ENCODE measurements around the gene PTCSC3. TPM values are rescaled to one million over a fixed set of nuclear protein-coding genes. Genes with fewer than 3 reads are reported as not detected.

Gene PTCSC3
- total RNA-seq, 1 donor: not detected

- Histone ChIP-seq H3K27ac (ENCODE audit: low read depth, low read length) (no peak overlapping the region), H3K79me2 (ENCODE audit: insufficient read depth, low read length) (no peaks in the 10 kb centered on the region), H2AFZ (ENCODE audit: low read length) (no peak overlapping the region), H3K4me2 (ENCODE audit: insufficient read depth, low read length) (no peak overlapping the region), H3K36me3 (ENCODE audit: insufficient read depth, low read length) (no peaks in the 10 kb centered on the region), H4K20me1 (ENCODE audit: insufficient read depth, low read length) (no peaks in the 10 kb centered on the region), H3K9me3 (ENCODE audit: low read depth, low read length) (no peaks in the 10 kb centered on the region), H3K27me3 (ENCODE audit: insufficient read depth, low read length) (no peaks in the 10 kb centered on the region), H3K4me3 (ENCODE audit: insufficient read depth, low read length) (no peak overlapping the region), H3K4me1 (ENCODE audit: insufficient read depth, low read length) (no peaks in the 10 kb centered on the region)
- TF ChIP-seq, protein P1, sequence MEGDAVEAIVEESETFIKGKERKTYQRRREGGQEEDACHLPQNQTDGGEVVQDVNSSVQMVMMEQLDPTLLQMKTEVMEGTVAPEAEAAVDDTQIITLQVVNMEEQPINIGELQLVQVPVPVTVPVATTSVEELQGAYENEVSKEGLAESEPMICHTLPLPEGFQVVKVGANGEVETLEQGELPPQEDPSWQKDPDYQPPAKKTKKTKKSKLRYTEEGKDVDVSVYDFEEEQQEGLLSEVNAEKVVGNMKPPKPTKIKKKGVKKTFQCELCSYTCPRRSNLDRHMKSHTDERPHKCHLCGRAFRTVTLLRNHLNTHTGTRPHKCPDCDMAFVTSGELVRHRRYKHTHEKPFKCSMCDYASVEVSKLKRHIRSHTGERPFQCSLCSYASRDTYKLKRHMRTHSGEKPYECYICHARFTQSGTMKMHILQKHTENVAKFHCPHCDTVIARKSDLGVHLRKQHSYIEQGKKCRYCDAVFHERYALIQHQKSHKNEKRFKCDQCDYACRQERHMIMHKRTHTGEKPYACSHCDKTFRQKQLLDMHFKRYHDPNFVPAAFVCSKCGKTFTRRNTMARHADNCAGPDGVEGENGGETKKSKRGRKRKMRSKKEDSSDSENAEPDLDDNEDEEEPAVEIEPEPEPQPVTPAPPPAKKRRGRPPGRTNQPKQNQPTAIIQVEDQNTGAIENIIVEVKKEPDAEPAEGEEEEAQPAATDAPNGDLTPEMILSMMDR (IDR thresholded peaks at IDR 0.05; ENCODE audit: extremely low read depth, low read depth, low read length): no peak
- DNase-seq (ENCODE audit: insufficient read length, low spot score, missing footprints): no peak
These were observed 4.9 kb downstream of the PTCSC3 start for GRCh38 chr14:36171607-36172006.

DNA sequence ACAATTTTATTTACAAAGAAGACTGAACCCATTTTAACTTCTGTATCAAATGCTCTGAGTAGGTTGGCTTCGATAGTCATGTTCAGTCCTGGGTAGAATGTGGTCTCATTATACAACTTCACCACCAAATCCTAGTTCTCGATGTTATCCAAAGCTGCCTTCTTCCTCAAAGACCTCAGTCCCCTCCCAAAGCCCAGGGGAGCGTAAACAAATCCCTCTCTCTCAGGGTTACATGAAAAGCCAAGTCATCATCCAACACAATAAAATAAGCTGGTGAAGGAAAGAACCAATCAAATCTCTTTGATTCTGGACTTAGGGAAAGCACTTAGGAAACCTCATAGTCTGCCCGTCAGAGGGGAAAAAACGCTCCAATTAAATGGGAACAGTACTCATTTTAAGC lies 9.1 kb downstream of the PTCSC3 start:
- Histone ChIP-seq H3K27me3 (ENCODE audit: insufficient read depth, low read length) (no peaks in the 10 kb centered on the region), H3K79me2 (ENCODE audit: insufficient read depth, low read length) (no peaks in the 10 kb centered on the region), H3K4me1 (ENCODE audit: insufficient read depth, low read length) (no peaks in the 10 kb centered on the region), H2AFZ (ENCODE audit: low read length) (no peak overlapping the region), H3K9me3 (ENCODE audit: low read depth, low read length) (no peaks in the 10 kb centered on the region), H4K20me1 (ENCODE audit: insufficient read depth, low read length) (no peaks in the 10 kb centered on the region), H3K36me3 (ENCODE audit: insufficient read depth, low read length) (no peaks in the 10 kb centered on the region), H3K4me3 (ENCODE audit: insufficient read depth, low read length) (no peak overlapping the region), H3K27ac (ENCODE audit: low read depth, low read length) (no peak overlapping the region), H3K4me2 (ENCODE audit: insufficient read depth, low read length) (no peak overlapping the region)
- TF ChIP-seq, protein P1 (IDR thresholded peaks at IDR 0.05; ENCODE audit: extremely low read depth, low read depth, low read length): no peak
- no peak for DNase-seq (ENCODE audit: insufficient read length, low spot score, missing footprints)

DNA sequence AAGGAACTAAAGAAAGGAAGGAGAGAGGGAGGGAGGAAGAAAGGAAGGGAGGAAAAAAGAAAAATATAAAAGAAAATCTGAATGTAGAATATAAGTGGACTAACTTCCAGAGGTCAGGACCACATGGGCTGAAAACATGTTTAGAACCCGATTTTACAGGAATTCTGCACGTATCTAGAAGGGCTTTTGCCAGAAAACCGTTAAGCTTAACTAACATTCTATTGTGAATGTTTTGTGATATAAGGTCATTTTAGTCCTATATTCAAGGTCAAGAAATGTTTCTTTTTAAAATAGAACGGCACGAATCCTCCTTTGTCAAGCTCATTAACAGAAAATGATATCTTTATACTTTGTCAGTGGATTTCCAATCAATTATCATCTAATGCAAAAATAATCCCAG lies 13.1 kb downstream of the PTCSC3 start:
- Histone ChIP-seq H3K4me3 (ENCODE audit: insufficient read depth, low read length) (no peak overlapping the region), H3K9me3 (ENCODE audit: low read depth, low read length) (no peaks in the 10 kb centered on the region), H3K36me3 (ENCODE audit: insufficient read depth, low read length) (no peaks in the 10 kb centered on the region), H4K20me1 (ENCODE audit: insufficient read depth, low read length) (no peaks in the 10 kb centered on the region), H3K27ac (ENCODE audit: low read depth, low read length) (no peak overlapping the region), H3K79me2 (ENCODE audit: insufficient read depth, low read length) (no peaks in the 10 kb centered on the region), H3K27me3 (ENCODE audit: insufficient read depth, low read length) (no peaks in the 10 kb centered on the region), H3K4me2 (ENCODE audit: insufficient read depth, low read length) (no peak overlapping the region), H3K4me1 (ENCODE audit: insufficient read depth, low read length) (no peaks in the 10 kb centered on the region), H2AFZ (ENCODE audit: low read length) (no peak overlapping the region)
- TF ChIP-seq, protein P1 (IDR thresholded peaks at IDR 0.05; ENCODE audit: extremely low read depth, low read depth, low read length): no peak
- DNase-seq (ENCODE audit: insufficient read length, low spot score, missing footprints): no peak

DNA sequence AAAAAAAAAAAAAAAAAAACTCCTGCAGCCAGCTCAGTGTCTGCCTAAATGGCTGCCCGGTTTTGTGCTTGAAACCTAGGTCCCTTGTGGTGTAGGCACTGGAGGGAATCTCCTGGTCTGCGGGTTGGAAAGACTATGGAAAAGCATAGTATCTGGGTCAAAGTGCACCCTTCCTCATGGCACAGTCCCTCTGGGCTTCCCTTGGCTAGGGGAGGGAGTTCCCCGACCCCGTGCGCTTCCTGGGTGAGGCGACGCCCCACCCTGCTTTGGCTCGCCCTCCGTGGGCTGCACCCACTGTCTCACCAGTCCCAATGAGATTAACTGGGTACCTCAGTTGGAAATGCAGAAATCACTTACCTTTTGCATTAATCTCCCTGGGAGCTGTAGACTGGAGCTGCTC lies 14.3 kb downstream of the PTCSC3 start:
- no peaks in the 10 kb centered on the region for H3K27me3 ChIP-seq (ENCODE audit: insufficient read depth, low read length)
- no peaks in the 10 kb centered on the region for H3K36me3 ChIP-seq (ENCODE audit: insufficient read depth, low read length)
- H3K9me3 ChIP-seq (ENCODE audit: low read depth, low read length): no peaks in the 10 kb centered on the region
- no peak overlapping the region for H3K4me3 ChIP-seq (ENCODE audit: insufficient read depth, low read length)
- H4K20me1 ChIP-seq (ENCODE audit: insufficient read depth, low read length): no peaks in the 10 kb centered on the region
- no peak overlapping the region for H2AFZ ChIP-seq (ENCODE audit: low read length)
- H3K4me2 ChIP-seq (ENCODE audit: insufficient read depth, low read length): no peak overlapping the region
- no peaks in the 10 kb centered on the region for H3K79me2 ChIP-seq (ENCODE audit: insufficient read depth, low read length)
- H3K27ac ChIP-seq (ENCODE audit: low read depth, low read length): no peak overlapping the region
- H3K4me1 ChIP-seq (ENCODE audit: insufficient read depth, low read length): no peaks in the 10 kb centered on the region
- TF ChIP-seq, protein P1 (IDR thresholded peaks at IDR 0.05; ENCODE audit: extremely low read depth, low read depth, low read length): no peak
- DNase-seq (ENCODE audit: insufficient read length, low spot score, missing footprints): no peak

Measured in osteoblast (primary cell).